GM12873 (cell line): Measurements from ENCODE around the gene HYI.

ENCODE experiments used
- CTCF ChIP-seq: IDR thresholded peaks from 2 replicates; pipeline ENCODE4 v1.5.1; 2012; ENCODE audit warnings: low read depth, mild to moderate bottlenecking, moderate library complexity, low read length, control low read depth; ENCODE audit not compliant: insufficient read depth; ENCODE audit errors: missing control alignments

HYI gene

GRCh38 chr1:43439781-43440180 lies 13.9 kb downstream of the HYI start:
- TF ChIP-seq CTCF: no peak

GRCh38 chr1:43438953-43439581 lies 14.7 kb downstream of the HYI start:
- TF ChIP-seq CTCF: no peak

DNA sequence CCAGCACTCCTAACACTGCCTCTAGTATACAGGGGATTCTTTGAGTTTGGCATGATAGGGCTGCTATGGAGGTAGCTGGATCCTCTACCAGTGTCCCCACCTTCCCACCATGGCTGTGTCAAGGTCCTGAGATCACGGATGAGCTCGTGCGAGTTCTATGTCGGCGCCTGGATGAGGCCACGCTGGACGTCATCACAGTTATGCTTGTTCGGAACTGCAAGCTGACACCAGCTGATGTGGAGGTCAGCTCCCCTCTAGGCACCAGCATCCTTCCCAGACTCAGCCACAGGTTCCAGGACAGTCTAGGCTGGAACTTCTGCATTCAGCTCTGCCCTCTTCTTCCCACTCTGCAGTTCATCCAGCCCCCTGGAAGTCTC lies 15.2 kb downstream of the HYI start:
- no peak for TF ChIP-seq CTCF

GRCh38 chr1:43438006-43438405 lies 15.7 kb downstream of the HYI start:
- TF ChIP-seq CTCF: no peak

- TF ChIP-seq CTCF: no peak
Observed at GRCh38 chr1:43437031-43437973, 16.4 kb downstream of the HYI start.

GRCh38 chr1:43436371-43436770 lies 17.4 kb downstream of the HYI start:
- TF ChIP-seq CTCF: no peak
